Neural crest cell (in vitro differentiated cells): ENCODE results near the gene SYCN. TPM values are rescaled to one million over a fixed set of nuclear protein-coding genes. Genes with fewer than 3 reads are reported as not detected.

Source experiments
- DNase-seq: peaks from one replicate; pipeline ENCODE4 v3.0.0; 2021; ENCODE audit warnings: low read depth, mixed read lengths, low spot score
- H3K27ac Mint-ChIP-seq: one replicate; pipeline ENCODE4 v1.8.0; 2021; ENCODE audit warnings: mild to moderate bottlenecking, mixed read lengths; ENCODE audit not compliant: unreplicated experiment
- H3K27me3 Mint-ChIP-seq: 2 replicates; pipeline ENCODE4 v1.8.0; 2021; ENCODE audit warnings: low read depth, mild to moderate bottlenecking, mixed read lengths
- H3K36me3 Mint-ChIP-seq: 2 replicates; pipeline ENCODE4 v1.8.0; 2021; ENCODE audit warnings: low read depth, mild to moderate bottlenecking, mixed read lengths
- H3K4me1 Mint-ChIP-seq: 2 replicates; pipeline ENCODE4 v1.8.0; 2021; ENCODE audit warnings: mixed read lengths
- H3K4me3 Mint-ChIP-seq: one replicate; pipeline ENCODE4 v1.8.0; 2021; ENCODE audit warnings: mild to moderate bottlenecking, mixed read lengths
- H3K9me3 Mint-ChIP-seq: 2 replicates; pipeline ENCODE4 v1.8.0; 2021; ENCODE audit warnings: mixed read lengths
- total RNA-seq: library from RNA; stranded (reverse); gene quantifications from 2 replicates; pipeline ENCODE4 v1.2.1, GENCODE V29; 2021
- TF ChIP-seq, protein P1 (sequence below): fragments of 200-600 bp; sonication (generic); conservative IDR thresholded peaks from 2 replicates; pipeline ENCODE4 v1.5.0; 2021; ENCODE audit warnings: antibody characterized with exemption, mild to moderate bottlenecking

Gene SYCN
- total RNA-seq, 1 donor from 2014 or later = not detected

GRCh38 chr19:39168258-39169142 is 35.6 kb downstream of the SYCN start:
- TF ChIP-seq, protein P1, sequence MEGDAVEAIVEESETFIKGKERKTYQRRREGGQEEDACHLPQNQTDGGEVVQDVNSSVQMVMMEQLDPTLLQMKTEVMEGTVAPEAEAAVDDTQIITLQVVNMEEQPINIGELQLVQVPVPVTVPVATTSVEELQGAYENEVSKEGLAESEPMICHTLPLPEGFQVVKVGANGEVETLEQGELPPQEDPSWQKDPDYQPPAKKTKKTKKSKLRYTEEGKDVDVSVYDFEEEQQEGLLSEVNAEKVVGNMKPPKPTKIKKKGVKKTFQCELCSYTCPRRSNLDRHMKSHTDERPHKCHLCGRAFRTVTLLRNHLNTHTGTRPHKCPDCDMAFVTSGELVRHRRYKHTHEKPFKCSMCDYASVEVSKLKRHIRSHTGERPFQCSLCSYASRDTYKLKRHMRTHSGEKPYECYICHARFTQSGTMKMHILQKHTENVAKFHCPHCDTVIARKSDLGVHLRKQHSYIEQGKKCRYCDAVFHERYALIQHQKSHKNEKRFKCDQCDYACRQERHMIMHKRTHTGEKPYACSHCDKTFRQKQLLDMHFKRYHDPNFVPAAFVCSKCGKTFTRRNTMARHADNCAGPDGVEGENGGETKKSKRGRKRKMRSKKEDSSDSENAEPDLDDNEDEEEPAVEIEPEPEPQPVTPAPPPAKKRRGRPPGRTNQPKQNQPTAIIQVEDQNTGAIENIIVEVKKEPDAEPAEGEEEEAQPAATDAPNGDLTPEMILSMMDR = no peak
- Mint-ChIP-seq H3K4me3 (peak overlapping the region; percentile 22), H3K9me3 (no peaks in the 10 kb centered on the region), H3K27ac (peak overlapping the region; percentile 84), H3K27me3 (no peaks in the 10 kb centered on the region), H3K4me1 (peaks cover under 1% of the 10 kb centered on the region), H3K36me3 (no peaks in the 10 kb centered on the region)
- DNase-seq = no peak

DNA sequence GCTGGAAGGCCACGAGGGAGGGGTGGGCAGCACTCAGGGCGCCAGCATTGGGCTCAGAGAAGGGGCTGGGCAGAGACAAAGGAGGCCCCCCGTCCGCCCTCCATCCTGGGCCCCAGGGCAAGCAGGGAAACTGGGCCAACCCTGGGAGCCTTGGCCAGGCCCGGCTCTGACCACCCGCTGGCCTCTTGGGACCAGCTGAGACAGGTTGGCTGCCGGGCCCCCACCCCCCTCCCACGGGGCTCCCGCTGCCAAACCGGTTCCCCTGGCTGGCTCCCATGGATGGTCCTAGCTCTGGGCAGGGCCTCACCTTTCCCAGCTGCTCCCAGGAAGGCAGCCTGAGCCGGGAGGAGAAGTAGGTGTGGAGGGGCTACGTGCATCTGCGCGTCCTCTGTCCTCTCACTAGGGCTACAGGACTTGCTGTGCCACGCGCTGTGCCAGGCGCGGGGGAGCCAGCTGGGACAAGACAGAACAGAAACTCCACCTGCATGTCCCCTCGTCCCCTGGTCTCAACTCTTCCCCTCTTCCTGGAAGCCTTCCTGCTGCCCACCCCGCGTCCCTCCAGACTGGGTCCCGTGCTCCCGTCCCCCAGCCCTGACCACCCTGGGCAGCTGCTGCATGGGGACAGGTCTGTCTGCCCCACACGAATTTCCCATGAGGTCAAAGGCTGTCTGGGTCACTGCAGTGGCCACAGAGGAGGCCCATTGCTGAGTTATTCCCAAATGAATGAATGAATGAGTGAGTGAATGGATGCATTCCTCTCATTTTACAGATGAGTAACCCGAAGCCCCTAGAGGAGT is 36.4 kb downstream of the SYCN start:
- Mint-ChIP-seq H3K9me3 (no peaks in the 10 kb centered on the region), H3K27ac (no peak overlapping the region), H3K4me1 (peaks cover 7% of the 10 kb centered on the region), H3K4me3 (no peak overlapping the region), H3K27me3 (no peaks in the 10 kb centered on the region), H3K36me3 (no peaks in the 10 kb centered on the region)
- no peak for DNase-seq
- TF ChIP-seq, protein P1 = no peak

DNA sequence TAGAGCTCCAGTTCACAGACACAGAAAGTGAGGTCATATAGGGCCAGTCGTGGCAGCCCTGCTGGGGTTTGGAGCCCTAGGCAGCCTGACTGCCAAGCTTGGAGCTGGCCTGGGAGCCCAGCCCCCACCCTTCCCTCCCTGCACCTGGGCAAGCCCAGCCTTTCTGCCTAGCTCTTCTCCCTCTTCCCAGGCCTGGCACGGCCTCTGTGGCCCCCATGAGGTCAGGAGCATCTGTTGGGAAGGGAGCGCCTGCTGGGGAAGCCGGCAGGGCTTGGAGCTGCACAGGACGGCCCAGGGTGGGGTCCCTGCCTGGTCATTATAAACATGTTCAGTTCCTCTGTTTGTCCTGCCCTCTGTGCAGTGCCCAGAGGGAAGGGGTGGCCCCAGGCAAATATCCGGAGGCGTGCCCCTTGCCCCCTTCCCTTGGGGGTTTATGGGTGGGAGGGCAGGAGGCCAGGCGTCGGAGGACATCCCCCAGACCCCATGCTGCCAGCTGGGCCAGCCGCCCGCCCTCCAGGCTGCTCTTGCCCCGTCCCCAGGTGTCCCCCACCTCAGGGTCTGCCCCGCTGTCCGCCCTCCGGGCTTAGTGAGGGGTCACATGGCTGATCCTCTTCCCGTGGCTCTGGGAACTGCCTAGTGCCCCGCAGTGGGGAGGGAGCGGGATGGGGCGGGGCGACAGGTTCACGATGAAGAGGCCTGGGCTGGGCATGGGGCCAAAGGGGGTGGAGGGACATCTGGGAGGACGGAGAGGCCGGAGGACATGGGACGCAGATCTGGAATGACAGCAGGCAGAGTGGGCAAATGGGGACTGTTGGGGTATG is 37.3 kb downstream of the SYCN start:
- Mint-ChIP-seq H3K36me3 (no peaks in the 10 kb centered on the region), H3K27ac (no peak overlapping the region), H3K9me3 (no peaks in the 10 kb centered on the region), H3K27me3 (no peaks in the 10 kb centered on the region), H3K4me3 (no peak overlapping the region), H3K4me1 (peaks cover 10% of the 10 kb centered on the region)
- TF ChIP-seq, protein P1 = no peak
- no peak for DNase-seq

DNA sequence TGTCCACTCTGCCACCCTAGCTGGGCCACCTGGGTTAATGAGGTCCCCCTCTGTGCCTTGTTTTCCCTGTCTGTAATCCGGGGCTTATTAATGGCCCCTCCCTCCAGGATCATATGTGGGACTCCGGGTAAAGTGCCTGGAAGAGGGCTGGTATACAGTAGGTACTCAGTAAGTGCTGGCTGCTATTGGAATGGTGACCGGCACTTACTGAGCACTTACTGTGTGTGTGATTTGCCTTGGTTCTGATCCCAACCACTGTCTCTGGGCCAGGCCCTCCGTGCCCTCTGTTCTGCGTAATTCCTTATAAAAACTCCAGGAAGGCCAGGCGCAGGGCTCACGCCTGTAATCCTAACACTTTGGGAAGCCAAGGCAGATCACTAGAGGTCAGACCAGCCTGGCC is 38.2 kb downstream of the SYCN start:
- TF ChIP-seq, protein P1 = no peak
- H3K4me3 Mint-ChIP-seq = no peak overlapping the region
- H3K9me3 Mint-ChIP-seq = no peaks in the 10 kb centered on the region
- H3K36me3 Mint-ChIP-seq = no peaks in the 10 kb centered on the region
- peaks cover 10% of the 10 kb centered on the region for H3K4me1 Mint-ChIP-seq
- H3K27ac Mint-ChIP-seq = no peak overlapping the region
- no peak for DNase-seq
- no peaks in the 10 kb centered on the region for H3K27me3 Mint-ChIP-seq

- no peaks in the 10 kb centered on the region for H3K36me3 Mint-ChIP-seq
- DNase-seq = no peak
- TF ChIP-seq, protein P1 = no peak
- no peaks in the 10 kb centered on the region for H3K27me3 Mint-ChIP-seq
- no peak overlapping the region for H3K27ac Mint-ChIP-seq
- peaks cover 10% of the 10 kb centered on the region for H3K4me1 Mint-ChIP-seq
- H3K4me3 Mint-ChIP-seq = no peak overlapping the region
- H3K9me3 Mint-ChIP-seq = no peaks in the 10 kb centered on the region
Measured at GRCh38 chr19:39164289-39164688, 39.8 kb downstream of the SYCN start.
